ENCODE measurements around the gene CHST1. TPM values are rescaled to one million over a fixed set of nuclear protein-coding genes. Genes with fewer than 3 reads are reported as not detected.

Gene CHST1
- polyA plus RNA-seq, 1 donor: 14.6 TPM

DNA sequence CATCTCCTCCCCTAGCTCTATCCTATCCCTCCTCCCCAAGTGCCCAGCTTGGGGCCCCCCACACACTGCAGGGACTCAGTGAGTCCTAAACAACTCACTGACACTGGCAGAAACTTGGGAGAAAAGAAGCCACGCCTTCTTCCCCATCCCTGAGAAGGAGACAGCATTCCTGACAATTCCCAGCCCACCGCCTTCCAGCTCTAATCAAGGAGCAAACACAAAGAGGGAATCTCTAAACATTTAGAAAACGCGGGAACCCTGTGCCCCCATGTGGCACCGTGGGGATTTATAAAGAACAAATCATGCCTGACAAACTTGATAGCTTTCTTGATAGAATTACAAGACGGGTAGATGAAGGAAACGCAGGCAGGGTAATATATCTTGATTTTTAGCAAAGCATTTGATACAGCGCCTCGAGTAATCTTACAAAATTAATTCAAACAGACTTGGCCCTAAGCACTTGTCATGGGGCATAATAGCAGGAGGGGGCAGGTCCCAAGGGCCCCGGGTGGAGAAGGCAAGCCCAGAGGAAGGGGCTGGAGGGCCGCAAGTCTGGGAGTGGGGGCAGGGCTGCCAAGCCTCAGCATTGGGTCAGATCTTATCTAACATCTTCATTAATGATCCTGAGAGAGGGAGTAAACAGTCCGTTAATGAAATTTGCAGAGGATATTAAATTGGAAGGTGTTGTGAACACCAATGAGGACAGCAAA lies 4.5 kb downstream of the CHST1 start:
- DNase-seq (ENCODE audit: low read depth): no peak

DNA sequence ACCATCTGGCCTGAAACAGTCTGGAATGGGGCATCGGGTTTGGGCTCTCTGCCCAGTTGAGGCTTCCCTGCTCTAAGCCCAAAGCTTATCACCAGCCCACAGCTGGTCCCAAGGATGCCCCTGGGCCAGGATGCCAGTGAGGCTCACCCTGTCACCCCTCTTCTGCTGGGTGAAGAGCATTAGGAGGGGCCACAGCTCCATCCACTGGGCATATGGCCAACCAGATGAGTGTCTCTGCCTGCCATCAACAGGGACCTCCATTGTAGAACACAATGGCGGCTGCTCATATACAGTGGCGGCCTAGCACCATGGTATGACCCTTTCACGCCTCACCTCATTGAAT lies 5.6 kb downstream of the CHST1 start:
- DNase-seq (ENCODE audit: low read depth): no peak

DNA sequence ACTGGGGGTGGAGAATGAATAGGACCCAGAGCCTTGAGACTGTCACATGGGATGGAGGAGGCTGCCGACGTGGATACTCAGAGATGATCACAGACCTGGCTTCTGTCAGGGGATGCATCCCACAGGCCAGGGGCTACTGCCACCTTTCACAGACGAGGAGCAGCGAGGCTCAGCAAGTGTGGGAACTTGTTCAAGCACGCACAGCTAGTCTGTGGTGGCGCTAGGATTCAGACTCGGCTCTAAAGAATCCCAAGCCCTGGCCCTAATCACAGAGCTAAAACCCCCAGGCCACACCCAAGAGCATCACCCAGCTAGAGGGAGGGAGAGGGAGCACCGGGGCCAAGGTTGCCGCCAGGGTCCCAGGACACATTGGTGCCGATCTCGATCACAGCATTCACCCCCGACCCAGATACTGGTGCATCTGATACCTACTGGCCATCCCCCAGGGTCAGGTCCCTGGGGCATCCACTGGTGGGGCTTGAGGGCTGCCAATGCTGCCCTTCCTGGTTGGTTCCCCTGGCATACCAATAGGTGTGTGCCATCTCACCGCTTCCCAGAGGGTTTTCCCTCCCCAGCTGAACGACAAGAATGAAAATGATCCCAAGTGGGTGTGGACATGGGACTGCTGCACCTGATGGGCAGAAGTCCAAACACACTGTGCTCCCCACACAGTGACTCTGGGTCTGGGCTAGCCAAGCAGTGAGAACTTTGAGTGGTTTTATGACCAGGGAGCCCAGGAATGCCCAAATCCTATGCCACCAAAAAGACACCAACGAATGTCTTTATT lies 6.2 kb downstream of the CHST1 start:
- DNase-seq (ENCODE audit: low read depth): no peak

DNA sequence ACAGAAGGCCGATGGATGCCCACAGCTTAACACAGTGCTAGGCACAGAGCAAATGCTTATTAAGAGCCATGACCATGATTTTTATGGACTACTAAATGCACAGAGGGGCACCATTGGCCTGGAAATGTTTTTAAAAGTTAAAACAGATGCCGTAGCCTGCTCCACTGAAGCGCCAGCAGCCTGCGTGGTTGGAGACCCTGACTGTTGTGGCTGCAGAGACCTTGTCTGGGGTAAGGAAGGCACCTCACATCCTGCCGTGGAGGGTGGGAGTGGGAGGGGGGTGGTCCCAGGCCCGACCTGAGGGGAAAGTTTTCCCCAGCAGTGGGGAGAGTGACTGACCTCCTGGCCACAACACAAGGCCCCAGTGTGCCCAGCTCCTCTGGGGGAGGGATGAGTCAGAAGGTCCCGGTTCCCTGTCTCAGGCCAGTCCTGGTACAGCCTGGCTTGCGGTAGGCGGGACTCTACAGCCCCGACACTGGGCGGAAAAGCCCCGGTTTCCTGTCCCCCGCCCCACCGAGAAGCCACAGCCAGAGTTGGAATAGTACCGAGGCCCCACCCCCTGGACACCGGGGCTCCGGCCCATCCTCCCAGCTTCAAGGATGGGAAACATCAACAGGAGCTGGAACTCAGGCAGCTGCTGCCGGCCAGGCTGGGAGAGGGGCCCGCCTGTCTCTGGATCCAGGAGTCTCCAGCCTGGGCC lies 7.0 kb downstream of the CHST1 start:
- DNase-seq (ENCODE audit: low read depth): peak; percentile 58

DNA sequence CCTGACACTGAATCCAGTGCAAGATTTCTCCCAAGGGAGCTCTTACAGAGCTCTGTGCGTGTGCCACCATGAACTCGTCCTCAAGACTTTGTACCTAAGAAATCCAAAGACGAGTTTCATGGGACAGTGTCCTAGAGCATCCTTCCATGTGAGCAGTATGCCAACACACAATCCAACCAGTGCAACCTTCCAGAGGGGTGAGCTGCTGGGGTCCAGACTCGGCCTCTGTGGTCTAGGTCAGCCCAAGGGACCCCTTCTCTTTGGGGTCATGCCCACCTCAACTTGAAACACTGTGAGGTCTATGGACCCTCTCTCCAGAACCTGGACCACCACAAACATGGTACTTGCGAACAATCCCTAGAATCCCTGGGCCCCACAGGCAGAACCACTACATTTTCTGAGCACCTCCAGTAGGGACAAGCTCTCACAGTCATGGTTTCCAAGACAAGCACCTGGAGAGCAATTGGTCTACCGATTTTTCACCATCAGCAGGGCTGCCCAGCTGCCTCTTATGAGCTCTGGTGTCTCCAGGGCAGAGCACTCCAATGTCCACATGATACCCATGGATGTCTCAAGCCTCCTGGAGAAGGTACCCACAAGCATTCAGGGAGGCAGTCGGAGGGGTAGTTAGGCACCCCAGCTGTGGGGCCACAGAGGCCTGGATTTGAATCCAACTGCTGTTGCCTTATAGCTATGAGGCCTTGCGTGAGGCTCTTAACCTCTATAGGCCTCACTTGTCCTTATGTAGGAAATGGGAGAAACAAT lies 7.7 kb downstream of the CHST1 start:
- no peak for DNase-seq (ENCODE audit: low read depth)

- no peak for DNase-seq (ENCODE audit: low read depth)
Measured at GRCh38 chr11:45655831-45656230, 9.6 kb downstream of the CHST1 start.

DNA sequence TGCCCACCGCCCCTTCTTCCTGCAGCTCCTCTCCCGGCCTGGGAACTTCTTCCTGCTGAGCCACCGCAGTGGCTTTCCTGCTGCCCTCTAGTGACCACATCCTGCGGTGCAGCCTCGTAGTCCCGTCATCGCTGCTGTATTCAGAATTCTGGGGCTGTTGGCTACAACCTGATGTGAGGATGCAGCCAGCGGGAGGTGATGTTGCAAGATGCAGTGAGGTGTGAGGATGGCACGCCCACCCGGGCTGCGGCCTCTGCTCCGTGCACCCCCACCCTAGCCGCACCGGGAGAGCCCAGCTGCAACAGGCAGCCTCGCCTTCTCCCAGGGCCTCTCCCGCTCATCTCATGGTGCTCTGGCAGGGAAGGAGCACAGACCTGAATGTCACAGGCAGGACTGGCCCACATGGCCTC lies 10.1 kb downstream of the CHST1 start:
- DNase-seq (ENCODE audit: low read depth): peak; percentile 44

GRCh38 chr11:45655012-45655283 lies 10.5 kb downstream of the CHST1 start:
- DNase-seq (ENCODE audit: low read depth): no peak

- no peak for DNase-seq (ENCODE audit: low read depth)
Measured at GRCh38 chr11:45654231-45655011, 11.0 kb downstream of the CHST1 start.

- no peak for DNase-seq (ENCODE audit: low read depth)
Measured at GRCh38 chr11:45653277-45653676, 12.1 kb downstream of the CHST1 start.

- DNase-seq (ENCODE audit: low read depth): no peak
Measured at GRCh38 chr11:45652781-45653180, 12.6 kb downstream of the CHST1 start.

GRCh38 chr11:45651841-45652749 lies 13.3 kb downstream of the CHST1 start:
- no peak for DNase-seq (ENCODE audit: low read depth)

DNA sequence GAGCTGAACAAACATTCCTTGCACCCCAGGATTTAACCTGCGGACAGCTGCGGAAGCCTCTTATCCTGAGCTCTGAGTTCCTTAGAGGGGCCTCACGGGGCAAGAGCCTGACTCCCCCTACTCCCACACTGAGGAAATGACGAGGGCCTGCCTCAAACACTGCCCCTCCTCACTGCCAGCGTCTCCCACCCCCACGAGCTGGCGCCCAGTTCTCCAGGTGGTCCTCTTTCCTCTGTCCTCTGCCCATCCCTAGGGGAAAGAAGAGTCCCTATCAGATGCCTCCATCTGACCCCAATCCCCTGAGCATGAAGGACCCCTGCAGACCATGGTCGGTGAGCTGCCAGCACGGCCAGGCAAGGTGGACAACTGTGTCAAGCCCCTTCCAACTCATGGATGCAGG lies 14.3 kb downstream of the CHST1 start:
- no peak for DNase-seq (ENCODE audit: low read depth)

GRCh38 chr11:45650166-45651095 lies 15.0 kb downstream of the CHST1 start:
- DNase-seq (ENCODE audit: low read depth): no peak

- DNase-seq (ENCODE audit: low read depth): no peak
Measured at GRCh38 chr11:45649544-45650165, 15.8 kb downstream of the CHST1 start.

DNA sequence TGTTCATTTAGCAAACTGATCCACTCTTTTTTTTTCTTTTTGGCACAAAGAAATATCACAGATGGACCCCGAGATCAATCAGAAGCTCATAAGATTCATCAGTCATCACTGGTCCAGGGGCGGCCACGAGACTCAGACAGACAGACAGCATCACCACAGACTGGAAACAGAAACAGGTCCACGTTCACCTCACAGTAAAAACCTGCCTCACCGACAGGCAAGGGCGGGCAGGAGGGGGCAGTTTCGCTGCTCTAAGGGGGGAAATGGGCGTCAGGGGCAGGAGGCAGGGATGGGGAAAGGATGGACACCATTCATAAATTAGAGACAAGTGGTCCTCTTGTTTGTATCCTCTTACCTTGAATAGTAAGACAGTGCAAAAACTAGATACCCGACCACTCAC lies 16.5 kb downstream of the CHST1 start:
- DNase-seq (ENCODE audit: low read depth): no peak

- DNase-seq (ENCODE audit: low read depth): no peak
Measured at GRCh38 chr11:45647786-45648185, 17.6 kb downstream of the CHST1 start.

DNA sequence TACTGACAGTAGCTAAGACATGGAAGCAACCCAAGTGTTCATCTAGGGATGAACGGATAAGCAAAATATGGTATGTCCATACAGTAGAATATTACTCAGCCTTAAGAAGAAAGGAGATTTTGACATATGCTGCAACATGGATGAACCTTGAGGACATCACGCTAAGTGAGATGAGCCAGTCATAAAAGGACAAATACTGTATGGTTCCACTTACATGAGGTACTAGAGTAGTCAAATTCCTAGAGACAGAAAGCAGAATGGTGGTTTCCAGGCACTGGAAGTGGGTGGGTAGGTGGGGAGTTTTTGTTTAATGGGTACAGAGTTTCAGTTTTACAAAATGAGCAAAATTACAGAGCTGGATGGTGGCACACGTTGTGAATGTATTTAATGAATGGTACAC lies 18.1 kb downstream of the CHST1 start:
- DNase-seq (ENCODE audit: low read depth): no peak
